NCI-H1436 treated with DMSO at 0.1 percent for 48 hours (cell line): ENCODE measurements around the gene ALDOB.

Experiments used
- DNase-seq: peaks from one replicate; lab custom pipeline; 2025; lab: John Stamatoyannopoulos, UW

ALDOB gene

DNA sequence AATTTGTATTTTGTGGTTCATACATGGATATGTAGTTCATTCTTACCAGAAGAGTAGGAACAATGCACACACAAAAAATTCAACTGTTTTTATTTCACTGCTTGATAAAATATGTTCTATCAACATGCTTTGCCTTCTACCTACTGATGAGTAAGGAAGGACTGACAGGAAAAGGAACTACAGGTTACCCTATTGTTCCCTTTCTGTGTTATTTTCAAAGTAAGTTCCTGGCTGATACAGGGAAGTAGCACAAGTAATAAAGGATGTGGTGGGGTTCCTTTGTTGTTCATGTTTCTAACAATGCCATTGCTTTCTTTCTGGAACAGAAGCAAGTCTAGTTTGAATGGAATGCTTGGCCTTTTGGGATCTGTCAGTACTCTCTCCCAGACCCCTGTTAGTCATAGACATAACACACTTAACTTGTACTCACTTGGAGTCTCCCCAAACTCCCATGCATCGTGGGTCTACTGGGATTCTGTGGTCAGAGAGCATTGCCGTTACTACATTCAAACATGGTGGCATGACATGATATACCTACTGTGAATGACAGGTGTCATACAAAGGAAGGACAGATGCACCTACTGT is 20.2 kb upstream of the ALDOB start:
- DNase-seq: no peak

DNA sequence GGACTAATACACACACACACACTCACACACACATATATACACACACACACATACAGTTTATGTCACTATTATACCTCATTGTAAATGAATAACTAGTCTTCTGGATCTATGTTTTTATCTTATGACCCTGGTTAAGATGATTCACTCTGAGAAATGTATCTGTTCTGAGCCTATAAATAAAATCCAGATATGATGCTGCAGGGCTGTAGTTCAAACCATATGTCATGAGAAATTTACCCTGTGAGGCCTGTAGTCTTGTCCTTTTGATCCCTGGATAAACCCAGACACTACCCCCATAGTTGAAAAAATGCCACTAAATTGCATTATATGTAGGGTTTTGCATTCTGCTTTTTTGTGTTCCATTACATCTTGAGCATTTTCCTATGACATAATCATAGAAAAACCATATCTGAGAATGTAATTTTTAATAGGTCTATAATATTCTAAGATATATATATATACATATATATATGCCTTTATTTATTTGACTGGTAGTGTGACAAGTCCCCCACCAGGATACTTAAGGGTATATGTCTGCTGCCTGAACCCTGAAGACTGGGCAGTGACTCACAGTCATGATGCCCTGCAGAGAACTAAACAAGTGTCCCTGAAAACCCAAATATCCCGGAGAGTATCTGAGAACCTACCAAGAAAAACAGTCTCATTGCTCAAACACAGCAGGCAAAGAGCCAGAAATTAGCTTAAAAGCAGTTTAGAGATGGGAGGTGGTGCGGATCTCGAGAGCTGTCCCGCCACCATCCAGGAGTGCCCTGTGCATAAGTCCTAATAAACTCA is 18.4 kb upstream of the ALDOB start:
- no peak for DNase-seq

DNA sequence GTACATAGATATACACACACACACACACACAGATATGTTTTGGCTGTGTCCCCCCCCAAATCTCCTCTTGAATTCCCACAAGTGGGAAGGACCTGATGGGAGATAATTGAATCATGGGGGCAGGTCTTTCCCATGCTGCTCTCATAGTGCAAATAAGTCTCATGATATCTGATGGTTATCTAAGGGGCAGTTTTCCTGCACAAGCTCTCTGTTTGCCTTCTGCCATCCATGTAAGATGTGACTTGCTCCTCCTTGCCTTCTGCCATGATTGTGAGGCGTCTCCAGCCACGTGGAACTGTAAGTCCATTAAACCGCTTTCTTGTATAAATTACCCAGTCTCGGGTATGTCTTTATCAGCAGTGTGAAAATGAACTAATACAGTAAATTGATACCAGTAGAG is 15.9 kb upstream of the ALDOB start:
- no peak for DNase-seq

DNA sequence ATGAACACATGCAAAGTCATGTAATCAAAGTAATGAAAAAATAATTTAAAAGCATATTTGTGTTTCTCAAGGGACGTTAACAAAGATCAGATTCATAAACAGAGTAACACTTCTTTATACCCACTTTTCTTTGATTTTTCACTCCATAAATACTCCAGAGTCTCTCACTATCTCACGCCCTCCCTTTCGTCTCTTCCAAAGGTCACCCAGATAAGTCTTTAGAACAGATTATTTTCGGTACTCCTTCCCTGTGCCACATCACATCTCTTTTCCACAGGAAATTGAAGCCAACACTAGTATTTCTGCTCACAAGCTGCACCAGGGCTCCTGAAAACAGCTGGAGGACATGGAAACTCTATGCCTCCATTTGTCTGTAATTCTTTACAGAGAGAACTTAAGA is 15.4 kb upstream of the ALDOB start:
- DNase-seq: no peak

DNA sequence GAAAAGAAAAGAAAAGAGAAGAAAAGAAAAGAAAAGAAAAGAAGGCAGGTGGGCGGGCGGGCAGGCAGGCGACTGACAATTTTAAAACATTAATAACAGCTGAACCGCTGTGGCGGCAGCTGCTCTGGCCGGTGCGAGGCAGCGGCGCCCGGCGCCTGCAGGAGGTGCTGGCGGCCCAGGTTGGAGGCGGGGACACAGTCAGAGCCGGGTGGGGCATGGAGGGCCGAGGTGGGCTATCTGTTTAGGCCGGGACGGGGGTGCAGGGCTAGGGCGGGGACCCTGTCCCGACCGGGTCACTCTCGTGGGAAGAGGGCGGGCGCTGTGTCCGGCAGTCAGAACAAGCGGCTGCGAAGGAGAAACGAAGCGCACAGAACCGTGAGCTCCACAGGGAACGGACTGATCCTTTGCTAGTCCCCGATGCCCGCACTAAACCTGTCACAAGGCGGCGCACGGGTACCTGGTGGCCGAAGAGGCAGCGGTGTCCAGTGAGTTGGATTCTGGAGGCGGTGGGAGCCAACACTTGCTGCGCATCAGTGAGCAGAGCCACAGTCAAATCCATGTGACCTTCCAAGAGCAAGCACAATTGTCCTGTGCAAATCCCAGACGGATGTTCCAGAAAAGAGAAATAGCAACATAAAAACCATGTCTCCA is 13.6 kb upstream of the ALDOB start:
- DNase-seq: peak; percentile 39

DNA sequence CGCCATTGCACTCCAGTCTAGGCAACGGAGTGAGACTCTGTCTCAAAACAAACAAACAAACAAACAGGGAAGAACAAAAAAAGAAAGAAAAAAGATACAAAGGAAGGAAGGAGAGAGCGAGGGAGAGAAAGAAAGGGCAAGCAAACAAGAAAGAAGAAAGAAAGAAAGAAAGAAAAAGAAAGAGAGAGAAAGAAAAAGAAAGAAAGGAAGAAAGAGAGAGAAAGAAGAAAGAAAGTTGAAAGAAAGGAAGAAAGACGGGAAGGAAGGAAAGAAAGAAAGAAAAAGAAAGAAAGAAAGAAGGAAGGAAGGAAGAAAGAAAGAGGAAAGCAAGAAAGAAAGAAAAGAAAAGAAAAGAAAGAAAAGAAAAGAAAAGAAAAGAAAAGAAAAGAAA is 13.1 kb upstream of the ALDOB start:
- no peak for DNase-seq

DNA sequence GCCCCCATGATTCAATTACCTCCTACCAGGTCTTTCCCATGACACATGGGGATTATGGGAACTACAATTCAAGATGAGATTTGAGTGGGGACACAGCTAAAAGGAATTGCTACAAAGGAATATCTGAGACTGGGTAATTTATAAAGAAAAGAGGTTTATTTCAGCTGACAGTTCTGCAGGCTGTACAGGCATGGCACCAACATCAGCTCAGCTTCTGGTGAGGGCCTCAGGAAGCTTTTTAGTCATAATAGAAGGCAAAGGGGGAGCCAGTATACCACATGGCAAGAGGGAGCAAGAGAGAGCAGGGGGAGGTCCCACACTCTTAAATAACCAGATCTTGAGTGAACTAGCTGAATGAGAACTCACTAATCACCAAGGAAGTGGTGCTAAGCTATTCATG is 11.2 kb upstream of the ALDOB start:
- DNase-seq: no peak

DNA sequence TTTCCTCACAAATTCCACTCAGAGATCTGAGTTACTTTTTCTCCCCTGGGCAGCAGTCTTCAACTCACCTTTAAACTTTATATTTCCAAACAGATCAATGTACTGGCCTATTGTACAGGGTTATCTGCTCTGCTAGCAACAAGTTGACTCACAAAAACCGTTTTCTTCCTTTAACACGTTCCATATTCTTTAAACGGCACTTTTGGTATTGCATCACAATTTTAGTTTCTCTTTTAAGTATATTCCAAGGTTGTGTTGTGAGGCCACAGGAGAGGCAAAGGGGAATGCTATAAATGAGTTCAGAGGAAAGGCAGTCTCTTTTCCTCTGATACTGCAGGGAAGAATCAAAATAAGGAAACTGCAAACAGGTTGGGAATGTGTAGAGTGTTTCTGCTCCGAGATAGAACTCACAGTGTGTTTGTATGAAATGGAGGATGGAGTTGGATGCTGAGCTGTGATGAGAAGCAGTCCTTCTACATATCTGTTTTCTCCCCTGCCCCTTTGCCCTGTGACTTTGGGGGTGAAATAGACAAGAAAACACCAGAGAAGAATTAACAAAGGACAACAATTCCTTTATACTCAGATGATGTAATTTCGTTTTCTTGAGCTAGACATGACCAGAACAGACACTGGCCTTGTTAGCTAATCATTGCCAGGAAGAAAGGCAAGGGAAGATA is 9.9 kb upstream of the ALDOB start:
- DNase-seq: no peak

DNA sequence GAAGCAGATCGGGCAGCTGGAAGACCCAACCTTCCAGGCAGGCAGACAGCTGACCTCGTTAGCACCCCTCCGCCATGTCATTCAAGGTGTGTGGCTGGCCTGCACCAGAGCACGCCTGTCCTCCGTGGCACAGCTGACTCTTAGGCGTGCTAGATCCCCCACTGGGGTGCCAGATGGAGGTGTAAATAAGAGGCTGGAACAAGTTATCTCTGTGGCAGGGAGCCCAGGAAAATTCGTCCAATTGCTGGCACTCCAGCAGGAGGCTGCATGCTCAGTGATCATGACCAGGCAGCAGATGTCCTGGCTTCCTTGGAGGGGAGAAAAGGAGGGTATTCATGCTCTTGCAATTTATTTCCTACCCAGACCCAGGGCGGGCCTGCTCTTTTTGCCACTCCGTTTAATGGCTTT is 7.8 kb upstream of the ALDOB start:
- DNase-seq: no peak

DNA sequence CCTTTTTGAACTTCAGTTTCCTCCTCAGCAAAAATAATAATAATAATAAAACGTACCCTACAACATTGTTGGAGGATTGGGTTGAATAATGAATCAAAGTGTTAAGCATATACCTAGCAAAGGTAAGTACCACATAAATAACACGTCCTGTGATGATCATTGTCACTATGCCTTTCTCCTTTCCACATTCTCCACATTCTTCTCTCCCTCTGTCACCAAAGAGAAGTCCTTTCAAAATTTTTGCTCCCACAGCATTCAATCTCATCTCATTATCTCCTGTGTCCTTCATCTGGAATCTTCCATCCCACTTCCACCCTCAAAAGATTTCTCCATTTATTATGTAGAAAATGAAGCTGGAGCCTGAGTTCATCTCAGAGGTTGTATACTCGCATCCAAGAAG is 7.2 kb upstream of the ALDOB start:
- DNase-seq: no peak

DNA sequence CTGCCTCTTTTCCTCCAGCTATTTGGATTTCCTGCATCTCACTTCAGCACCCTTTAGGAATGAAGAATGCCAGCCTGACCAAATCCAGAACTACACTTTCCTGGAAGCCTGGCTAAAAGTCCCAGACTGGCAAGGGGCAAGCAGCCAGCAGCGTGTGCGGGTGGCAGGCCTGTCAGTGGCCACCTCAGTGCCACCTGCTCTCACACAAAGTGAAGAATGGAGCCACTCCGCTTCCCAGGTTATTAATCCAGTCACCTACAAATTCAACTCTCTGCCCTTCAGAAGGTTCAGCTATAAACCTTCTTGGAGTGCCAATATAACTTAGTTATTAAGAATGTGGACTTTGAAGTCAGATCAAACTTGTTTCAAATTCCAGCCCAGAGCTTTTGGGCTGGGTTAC is 6.7 kb upstream of the ALDOB start:
- no peak for DNase-seq

DNA sequence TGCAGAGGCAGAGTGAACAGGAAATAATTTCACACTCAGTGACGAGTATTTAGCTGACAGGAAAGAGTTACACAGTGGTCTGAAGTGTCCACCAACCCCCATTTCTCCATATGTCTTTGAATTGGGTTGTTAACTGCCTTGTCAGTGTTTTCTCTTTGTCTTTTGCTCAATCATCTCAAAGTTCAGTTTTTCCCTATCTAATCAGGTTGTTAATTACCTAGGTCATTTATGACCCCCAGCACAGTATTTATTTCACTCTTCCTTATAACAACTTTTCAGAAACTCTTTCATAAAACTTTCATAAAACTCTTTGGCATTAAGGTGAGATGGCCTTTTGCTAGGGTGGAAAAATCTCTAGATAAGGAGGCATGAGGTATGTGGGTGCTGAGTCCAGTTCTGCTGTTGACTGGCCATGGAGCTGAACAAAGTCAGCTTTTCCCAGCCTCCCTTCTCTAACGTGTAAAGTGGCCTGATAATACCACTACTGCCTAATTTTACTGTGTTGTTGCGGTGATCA is 5.2 kb upstream of the ALDOB start:
- no peak for DNase-seq

DNA sequence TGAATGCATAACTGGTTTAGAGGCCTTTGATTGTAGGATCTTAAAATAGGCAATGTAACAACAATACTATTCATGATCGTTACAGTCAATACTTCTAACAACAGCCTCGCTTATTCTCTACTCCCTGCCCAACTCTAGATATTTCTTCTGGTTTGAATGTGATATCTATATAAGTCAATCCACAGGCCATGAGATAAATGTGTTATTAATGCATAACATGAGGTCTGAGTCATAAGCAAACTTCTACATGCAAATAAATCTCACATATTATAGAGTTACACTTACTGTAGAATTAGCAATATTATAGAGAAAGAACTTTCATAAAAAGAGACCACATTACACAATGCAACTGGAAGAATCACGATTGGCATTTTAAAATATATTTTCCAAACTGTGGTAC is 2.9 kb upstream of the ALDOB start:
- DNase-seq: no peak

DNA sequence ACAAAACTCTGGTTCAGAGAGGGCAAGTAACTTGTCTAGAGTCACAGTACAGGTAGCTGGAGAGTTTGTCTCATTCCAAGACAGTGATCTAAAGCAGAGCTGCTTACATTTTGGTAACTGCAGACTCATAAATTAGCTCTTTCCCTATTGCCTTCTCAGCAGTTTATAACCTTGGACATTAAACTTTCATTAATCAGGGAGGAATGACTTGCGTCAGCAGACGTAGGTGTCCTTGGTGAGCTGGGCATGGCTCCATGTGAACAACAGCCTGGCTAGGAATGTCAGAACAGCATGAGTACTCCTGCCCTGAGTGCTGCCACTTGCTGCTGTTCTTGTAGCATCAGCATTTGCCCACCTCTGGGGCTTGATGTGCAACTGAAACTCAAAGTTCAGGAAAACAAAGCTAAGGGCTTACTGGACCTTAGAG is 2.2 kb upstream of the ALDOB start:
- no peak for DNase-seq

DNA sequence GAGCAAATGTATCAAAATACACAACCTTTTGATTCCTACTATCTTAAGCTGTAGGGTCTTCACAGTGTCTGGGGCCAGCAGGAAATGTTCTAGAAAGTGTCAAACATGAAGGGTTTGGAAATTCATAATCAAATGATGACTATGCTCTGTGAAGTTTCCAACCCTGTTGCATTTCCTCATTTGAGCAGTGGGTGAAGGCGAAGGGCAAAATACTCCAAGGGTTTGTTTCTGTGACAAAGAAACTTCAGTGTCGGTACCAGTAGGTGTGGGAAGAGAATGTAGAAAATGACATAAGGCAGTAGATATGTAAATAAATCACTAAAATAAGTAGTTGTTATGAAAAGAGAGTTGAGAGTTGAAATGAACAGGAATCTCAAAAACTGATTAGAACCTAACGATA is 576 bp downstream of the ALDOB start:
- no peak for DNase-seq

DNA sequence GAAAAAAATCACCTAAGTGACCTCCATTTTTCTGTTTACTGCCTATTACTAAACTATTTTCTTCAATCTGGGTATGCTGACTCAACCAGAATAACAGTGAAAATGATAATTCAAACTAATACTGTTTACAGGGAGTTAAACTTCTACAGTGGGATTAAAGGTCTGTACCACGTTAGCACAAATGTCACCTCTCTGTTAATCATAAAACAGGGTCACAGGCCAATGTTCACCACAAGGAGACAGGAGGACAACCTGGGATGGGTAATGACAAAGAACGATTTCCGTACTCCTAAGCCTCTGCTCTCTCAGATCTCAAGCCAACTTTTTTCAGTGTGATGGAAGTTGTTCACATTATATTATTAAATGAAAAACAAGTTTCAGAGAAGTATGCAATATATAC is 2.3 kb downstream of the ALDOB start:
- DNase-seq: no peak

DNA sequence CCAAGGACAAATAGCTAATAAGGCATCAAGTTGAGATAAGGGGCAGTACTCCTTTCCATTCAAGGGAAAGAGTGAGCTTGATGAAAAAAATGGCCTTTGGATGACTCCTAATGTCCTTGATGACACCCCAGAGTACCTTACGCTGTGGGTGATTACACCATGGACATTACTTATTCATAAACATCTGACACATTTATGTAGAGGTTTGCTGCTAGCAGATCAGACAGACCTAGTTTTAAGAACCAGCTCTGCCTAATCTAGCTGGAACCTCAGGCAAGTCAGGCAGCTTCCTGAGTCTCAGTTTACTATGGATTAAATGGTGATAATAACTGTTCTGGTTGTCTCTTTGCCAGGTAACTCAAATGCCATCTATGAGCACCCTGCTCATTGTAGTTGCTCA is 2.8 kb downstream of the ALDOB start:
- no peak for DNase-seq

DNA sequence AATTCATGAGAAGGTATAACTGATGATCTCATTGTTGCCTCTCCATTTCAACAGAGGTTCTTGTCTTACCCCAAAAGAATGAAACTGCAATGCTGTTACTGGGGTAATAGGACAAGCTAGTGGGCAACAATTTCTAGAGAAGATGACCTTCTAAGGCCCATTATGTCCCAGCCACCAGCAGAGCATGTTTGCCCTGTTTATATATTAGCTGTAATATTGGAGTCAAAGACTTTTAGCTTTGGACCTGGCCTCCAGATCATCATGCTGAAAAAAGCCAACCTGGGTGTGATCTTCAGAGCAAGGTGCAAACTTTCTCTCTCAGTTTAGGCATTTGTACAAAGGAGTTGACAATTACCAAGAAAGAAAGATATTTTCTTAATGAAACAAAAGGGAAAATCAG is 3.4 kb downstream of the ALDOB start:
- no peak for DNase-seq

DNA sequence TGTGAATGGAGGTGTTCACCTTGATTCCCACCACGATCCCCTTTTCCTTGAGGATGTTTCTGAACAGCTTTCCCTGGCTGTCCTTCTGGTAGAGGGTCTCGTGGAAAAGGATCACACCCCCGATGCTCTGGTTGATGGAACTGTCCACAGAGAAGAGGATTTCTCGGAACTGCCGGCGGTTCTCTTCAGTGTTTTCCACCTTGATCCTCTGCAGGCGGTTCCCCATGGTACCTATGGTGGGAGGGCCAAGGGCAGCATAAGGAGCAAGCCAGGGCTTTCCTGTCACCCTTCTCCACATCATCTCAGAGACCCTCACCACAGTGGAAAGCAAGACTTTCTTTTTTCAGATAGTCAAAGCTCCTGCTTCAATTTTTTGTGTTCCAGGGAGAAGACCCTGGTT is 5.8 kb downstream of the ALDOB start:
- DNase-seq: no peak

DNA sequence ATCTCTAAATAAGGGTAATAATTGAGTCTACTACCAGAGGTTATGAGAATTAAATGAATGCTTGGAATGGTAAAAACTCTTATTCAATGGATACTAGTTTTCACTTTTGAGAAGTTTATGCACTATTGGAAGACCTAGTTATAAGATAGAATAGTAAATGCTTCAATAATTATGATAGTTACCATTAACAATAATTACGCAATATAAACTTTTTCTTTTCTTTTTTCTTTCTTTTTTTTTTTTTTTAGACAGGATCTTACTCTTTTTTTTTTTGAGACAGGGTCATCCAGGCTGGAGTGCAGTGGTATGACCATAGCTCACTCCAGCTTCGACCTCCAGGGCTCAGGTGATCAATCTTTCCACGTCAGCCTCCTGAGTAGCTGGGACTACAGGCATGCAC is 6.7 kb downstream of the ALDOB start:
- DNase-seq: no peak

DNA sequence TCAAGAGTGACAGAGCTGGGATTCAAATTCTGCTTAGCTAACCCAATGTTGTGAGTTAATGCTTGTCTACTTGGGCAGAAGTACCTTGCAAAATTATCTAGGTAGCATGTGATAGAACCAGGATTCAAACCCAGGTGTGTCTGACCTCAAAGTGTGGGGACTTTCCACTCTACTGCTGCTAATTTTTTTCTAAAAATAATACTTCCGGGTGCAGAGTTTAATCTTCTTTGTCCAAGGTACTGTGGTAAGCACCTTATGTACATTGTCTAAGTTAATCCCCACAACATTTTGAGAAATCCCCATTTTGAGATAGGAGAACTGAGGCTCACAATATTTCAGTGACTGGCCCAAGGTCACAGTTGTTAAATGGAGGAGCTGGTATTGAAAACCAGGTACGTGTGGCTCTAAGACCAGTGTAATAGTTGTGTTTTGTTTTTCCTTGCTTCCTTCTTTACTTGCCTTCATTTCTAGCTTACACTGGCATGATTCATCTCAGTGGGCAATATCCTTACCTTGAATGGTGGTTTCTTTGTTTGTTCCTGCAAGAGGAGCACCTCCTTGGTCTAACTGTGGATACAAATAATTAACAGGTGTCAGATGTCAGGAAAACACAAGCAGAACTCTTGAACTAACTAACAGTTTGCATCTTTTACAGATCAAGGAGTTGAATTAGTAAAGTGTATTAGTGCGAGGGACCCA is 7.5 kb downstream of the ALDOB start:
- DNase-seq: no peak

DNA sequence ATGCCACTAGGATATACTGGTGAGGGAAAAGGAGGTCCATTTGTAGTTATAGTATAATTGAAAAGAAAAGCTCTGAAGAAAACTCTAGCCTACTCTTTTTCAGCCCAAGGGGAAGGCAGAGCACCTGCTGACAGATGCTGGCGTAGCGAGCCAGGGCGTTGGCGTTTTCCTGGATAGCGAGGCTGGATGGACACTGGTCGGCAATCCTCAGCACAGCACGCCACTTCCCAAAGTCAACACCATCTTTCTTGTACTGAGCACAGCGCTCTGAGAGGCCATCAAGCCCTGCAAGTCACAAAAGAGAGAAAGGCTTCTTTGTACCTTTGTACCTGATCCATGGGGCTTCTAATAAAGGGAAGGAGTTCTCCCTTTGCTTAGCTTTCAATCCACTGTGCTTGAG is 8.2 kb downstream of the ALDOB start:
- DNase-seq: no peak
